Measurements from ENCODE around the gene TAOK3. TPM values are rescaled to one million over a fixed set of nuclear protein-coding genes. Genes with fewer than 3 reads are reported as not detected.
"Not testable (repeated sequence)": the region's sequence is repeated elsewhere in the genome, so short reads cannot be mapped to it uniquely, and the experiment has no call there.

TAOK3 gene
- total RNA-seq, 4 donors from 2014 or later = 22.7 to 61.7 (median 38.8) TPM

DNA sequence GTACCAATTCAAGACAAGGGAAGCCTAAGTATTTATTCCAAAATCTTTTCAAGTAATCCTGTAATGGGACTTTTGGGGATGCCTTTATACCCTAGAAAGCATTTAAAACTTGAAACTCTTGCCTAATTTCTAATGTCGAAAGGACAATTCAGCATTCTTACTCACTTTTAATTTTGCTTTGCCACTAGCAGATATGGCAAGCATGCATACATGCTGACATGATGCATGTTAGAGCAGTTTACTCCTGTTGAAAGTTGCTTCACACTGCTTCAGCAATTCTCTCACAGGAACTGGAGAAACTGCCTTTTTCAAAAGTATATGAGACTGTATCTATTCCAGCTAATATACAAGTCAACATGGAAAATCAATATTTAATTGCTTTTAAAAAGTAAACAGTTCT is 79.9 kb downstream of the TAOK3 start:
- DNase-seq (ENCODE audit: low spot score in 2 of 2) = no peak
- no peak overlapping the region for H3K4me3 ChIP-seq
- TF ChIP-seq POLR2AphosphoS5 (IDR thresholded peaks at IDR 0.05) (no peak), POLR2A (IDR thresholded peaks at IDR 0.05) (no peak), EP300 (IDR thresholded peaks at IDR 0.05) (no peak)
- TF ChIP-seq, protein P1, sequence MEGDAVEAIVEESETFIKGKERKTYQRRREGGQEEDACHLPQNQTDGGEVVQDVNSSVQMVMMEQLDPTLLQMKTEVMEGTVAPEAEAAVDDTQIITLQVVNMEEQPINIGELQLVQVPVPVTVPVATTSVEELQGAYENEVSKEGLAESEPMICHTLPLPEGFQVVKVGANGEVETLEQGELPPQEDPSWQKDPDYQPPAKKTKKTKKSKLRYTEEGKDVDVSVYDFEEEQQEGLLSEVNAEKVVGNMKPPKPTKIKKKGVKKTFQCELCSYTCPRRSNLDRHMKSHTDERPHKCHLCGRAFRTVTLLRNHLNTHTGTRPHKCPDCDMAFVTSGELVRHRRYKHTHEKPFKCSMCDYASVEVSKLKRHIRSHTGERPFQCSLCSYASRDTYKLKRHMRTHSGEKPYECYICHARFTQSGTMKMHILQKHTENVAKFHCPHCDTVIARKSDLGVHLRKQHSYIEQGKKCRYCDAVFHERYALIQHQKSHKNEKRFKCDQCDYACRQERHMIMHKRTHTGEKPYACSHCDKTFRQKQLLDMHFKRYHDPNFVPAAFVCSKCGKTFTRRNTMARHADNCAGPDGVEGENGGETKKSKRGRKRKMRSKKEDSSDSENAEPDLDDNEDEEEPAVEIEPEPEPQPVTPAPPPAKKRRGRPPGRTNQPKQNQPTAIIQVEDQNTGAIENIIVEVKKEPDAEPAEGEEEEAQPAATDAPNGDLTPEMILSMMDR (IDR thresholded peaks at IDR 0.05) = no peak
- no peaks in the 10 kb centered on the region for H3K27me3 ChIP-seq
- H3K9me3 ChIP-seq = no peaks in the 10 kb centered on the region
- H3K36me3 ChIP-seq = no peaks in the 10 kb centered on the region
- 69% methylated on average over 1 of the region's 1 CpG for WGBS
- H3K4me1 ChIP-seq = no peaks in the 10 kb centered on the region
- no peak overlapping the region for H3K27ac ChIP-seq

DNA sequence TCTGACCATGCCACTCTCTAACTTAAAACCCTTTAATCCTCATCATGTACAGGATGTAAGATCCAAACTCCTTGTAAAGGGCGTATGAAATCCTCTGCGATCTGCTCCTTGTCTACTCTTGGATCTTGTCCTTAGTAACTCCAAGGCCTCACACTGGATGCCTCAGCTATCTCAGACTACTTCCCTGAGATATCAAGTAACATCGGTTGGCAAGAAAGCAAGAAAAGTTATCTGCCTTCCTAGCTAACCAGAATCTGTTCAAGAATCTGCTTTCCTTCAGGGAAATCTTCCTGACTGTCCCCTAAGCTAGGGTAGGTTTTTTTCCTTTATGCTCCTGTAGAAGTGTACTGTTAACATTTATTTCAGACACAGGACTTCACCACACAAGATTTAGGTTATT is 82.6 kb downstream of the TAOK3 start:
- Histone ChIP-seq H3K4me1 (no peaks in the 10 kb centered on the region), H3K36me3 (no peaks in the 10 kb centered on the region), H3K4me3 (no peak overlapping the region), H3K27me3 (no peaks in the 10 kb centered on the region), H3K9me3 (no peaks in the 10 kb centered on the region), H3K27ac (no peak overlapping the region)
- DNase-seq (ENCODE audit: low spot score in 2 of 2) = no peak
- TF ChIP-seq EP300 (IDR thresholded peaks at IDR 0.05) = no peak
- TF ChIP-seq, protein P1 (IDR thresholded peaks at IDR 0.05) = no peak
- TF ChIP-seq POLR2AphosphoS5 (IDR thresholded peaks at IDR 0.05) = no peak
- TF ChIP-seq POLR2A (IDR thresholded peaks at IDR 0.05) = no peak
- 77% methylated on average over 3 of the region's 3 CpGs for WGBS

DNA sequence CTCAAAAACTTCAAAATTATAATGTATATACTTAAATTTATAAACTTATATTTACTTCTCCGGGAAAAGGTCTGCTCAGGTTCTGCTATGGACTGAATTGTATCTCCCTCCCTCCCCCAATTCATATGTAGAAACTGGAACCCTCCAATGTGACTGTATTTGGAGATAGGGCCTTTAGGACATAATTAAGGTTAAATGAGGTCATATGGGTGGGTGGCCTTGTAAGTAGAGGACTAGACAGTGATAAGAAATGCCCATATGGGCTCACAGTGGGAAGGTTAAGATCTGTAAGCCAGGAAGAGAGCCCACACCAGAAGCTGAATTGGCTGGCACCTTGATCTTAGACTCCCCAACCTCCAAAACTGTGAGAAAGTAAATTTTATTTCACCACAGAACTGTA is 84.5 kb downstream of the TAOK3 start:
- no peak for DNase-seq (ENCODE audit: low spot score in 2 of 2)
- Histone ChIP-seq H3K27me3 (no peaks in the 10 kb centered on the region), H3K4me3 (no peak overlapping the region), H3K36me3 (no peaks in the 10 kb centered on the region), H3K4me1 (no peaks in the 10 kb centered on the region), H3K27ac (no peak overlapping the region), H3K9me3 (no peaks in the 10 kb centered on the region)
- 100% methylated on average over 1 of the region's 1 CpG for WGBS
- TF ChIP-seq POLR2A (IDR thresholded peaks at IDR 0.05) (no peak), EP300 (IDR thresholded peaks at IDR 0.05) (no peak), POLR2AphosphoS5 (IDR thresholded peaks at IDR 0.05) (no peak)
- TF ChIP-seq, protein P1 (IDR thresholded peaks at IDR 0.05) = no peak

DNA sequence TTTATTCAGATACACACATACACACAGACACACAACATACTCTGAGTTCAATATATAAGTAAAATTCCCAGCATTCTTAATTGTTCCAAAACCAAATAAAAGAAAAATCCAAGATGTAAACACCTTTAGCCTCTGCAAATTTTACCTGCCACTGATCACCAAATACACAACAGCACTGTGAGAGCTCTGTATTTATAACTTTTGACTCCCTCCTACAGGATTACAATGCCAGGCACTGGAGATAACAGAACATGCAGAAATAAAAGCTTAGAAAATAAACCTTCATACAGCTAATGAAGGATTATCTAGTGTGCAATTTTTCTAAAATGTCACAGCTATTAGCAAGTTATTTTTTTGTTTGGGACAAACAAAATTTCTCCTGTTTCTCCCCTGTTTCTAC is 85.0 kb downstream of the TAOK3 start:
- TF ChIP-seq POLR2AphosphoS5 (IDR thresholded peaks at IDR 0.05) (no peak), POLR2A (IDR thresholded peaks at IDR 0.05) (no peak), EP300 (IDR thresholded peaks at IDR 0.05) (no peak)
- TF ChIP-seq, protein P1 (IDR thresholded peaks at IDR 0.05) = no peak
- Histone ChIP-seq H3K4me1 (no peaks in the 10 kb centered on the region), H3K9me3 (no peaks in the 10 kb centered on the region), H3K36me3 (no peaks in the 10 kb centered on the region), H3K4me3 (no peak overlapping the region), H3K27ac (no peak overlapping the region), H3K27me3 (no peaks in the 10 kb centered on the region)
- no peak for DNase-seq (ENCODE audit: low spot score in 2 of 2)

GRCh38 chr12:118282767-118283166 is 89.9 kb downstream of the TAOK3 start:
- Histone ChIP-seq H3K9me3 (no peaks in the 10 kb centered on the region), H3K27ac (no peak overlapping the region), H3K4me1 (no peaks in the 10 kb centered on the region), H3K36me3 (no peaks in the 10 kb centered on the region), H3K4me3 (no peak overlapping the region), H3K27me3 (no peaks in the 10 kb centered on the region)
- WGBS = 91% methylated on average over 3 of the region's 3 CpGs
- DNase-seq (ENCODE audit: low spot score in 2 of 2) = no peak
- TF ChIP-seq EP300 (IDR thresholded peaks at IDR 0.05) (no peak), POLR2AphosphoS5 (IDR thresholded peaks at IDR 0.05) (no peak), POLR2A (IDR thresholded peaks at IDR 0.05) (no peak)
- TF ChIP-seq, protein P1 (IDR thresholded peaks at IDR 0.05) = no peak

- H3K27ac ChIP-seq; H3K36me3 ChIP-seq; H3K27me3 ChIP-seq; H3K4me3 ChIP-seq; H3K9me3 ChIP-seq; DNase-seq (ENCODE audit: low spot score in 2 of 2); H3K4me1 ChIP-seq: not testable (repeated sequence)
- 93% methylated on average over 1 of the region's 1 CpG for WGBS
Observed at GRCh38 chr12:118278288-118278687, 94.4 kb downstream of the TAOK3 start.

Measured in suprapubic skin (tissue), 4 donors.